Body of pancreas (tissue), 4 donors: Measurements from ENCODE around the gene MYCBP2. TPM values are rescaled to one million over a fixed set of nuclear protein-coding genes. Genes with fewer than 3 reads are reported as not detected.

Experiments used
- ATAC-seq: fragments of 150-250 bp; one replicate; pipeline ENCODE4 v1.9.1; 2016
- DNase-seq, 4 donors: peaks; one replicate each; pipeline ENCODE4 v3.0.0-alpha.2; 2019
- H3K27ac ChIP-seq, 4 donors: fragments of 200-600 bp; sonication (generic); 1 replicate in 3 of 4; 2 replicates in 1 of 4; pipeline versions ENCODE4 v1.5.1 to v1.6.1; 2016 to 2019; ENCODE audit warnings: mild to moderate bottlenecking in 1 of 4, mixed read lengths in 1 of 4, moderate library complexity in 1 of 4
- H3K27me3 ChIP-seq, 2 donors: fragments of 200-600 bp; sonication (generic); one replicate each; pipeline ENCODE4 v1.6.0; 2016; ENCODE audit warnings: mild to moderate bottlenecking in 1 of 2
- H3K36me3 ChIP-seq, 2 donors: fragments of 200-600 bp; sonication (generic); replicated peaks in 1 of 2; 2 replicates each; pipeline ENCODE4 v1.5.1; 2016; ENCODE audit warnings: low read depth in 2 of 2; ENCODE audit not compliant: insufficient read depth in 1 of 2
- H3K4me1 ChIP-seq: fragments of 200-600 bp; sonication (generic); one replicate; pipeline ENCODE4 v1.6.0; 2016
- H3K4me3 ChIP-seq, 2 donors: fragments of 200-600 bp; sonication (generic); 1 replicate in 1 of 2; 2 replicates in 1 of 2; pipeline ENCODE4 v1.5.1; 2016 to 2019
- H3K9me3 ChIP-seq, 3 donors: fragments of 200-600 bp; sonication (generic); 1 replicate in 2 of 3; 2 replicates in 1 of 3; pipeline ENCODE4 v1.5.1; 2016
- POLR2A ChIP-seq, 3 donors: fragments of 450-650 bp; IDR thresholded peaks; one replicate each; pipeline ENCODE4 v1.6.1; 2016; ENCODE audit warnings: antibody characterized with exemption in 3 of 3, mild to moderate bottlenecking in 2 of 3
- WGBS, 2 donors: methylation state at CpG; one replicate each; pipeline ENCODE4 v1.1.5; 2017; 5-methylcytosine and 5-hydroxymethylcytosine counted together
- intact Hi-C: fragments of 100-400 bp; cut with DNase I; formaldehyde crosslinking; loops from one replicate; pipeline ENCODE4 v1.15.1; 2023
- total RNA-seq, 2 donors: library from RNA; depleted of rRNA; stranded (reverse); fragments of >200 nt; gene quantifications; one replicate each; pipeline ENCODE4 v1.1.0, GENCODE V29; 2016
- TF ChIP-seq, protein P1 (sequence below), 7 experiments: fragments of 450-650 bp in 4 of 7; fragments of 200-600 bp in 3 of 7; sonication (generic) in 3 of 7; IDR thresholded peaks; one replicate each; pipeline ENCODE4 v1.5.1; 2016 to 2019; ENCODE audit warnings: antibody characterized with exemption in 7 of 7

Gene MYCBP2
- total RNA-seq, 2 donors from 2014 or later: 85.9 to 127 TPM

DNA sequence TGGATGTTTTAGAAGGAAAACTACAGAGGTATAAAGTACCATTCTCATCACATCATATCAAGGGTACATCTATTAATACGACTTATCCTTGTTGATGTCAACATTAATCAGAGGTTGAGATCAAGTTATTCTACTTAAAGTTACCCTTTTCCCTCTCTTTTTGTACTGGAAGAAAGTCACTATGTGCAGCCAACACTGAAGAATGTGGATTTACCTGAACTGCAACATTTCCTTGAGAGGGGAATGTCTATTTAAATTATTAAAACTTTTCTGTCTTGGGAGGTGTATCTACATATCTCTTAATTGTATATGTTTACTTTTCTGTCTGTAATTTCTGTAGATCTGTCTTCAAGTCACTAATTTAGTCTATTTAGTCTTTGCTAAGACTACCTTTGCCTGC, 297.5 kb downstream of the MYCBP2 start:
- peaks cover 16% of the 10 kb centered on the region for H3K4me1 ChIP-seq

DNA sequence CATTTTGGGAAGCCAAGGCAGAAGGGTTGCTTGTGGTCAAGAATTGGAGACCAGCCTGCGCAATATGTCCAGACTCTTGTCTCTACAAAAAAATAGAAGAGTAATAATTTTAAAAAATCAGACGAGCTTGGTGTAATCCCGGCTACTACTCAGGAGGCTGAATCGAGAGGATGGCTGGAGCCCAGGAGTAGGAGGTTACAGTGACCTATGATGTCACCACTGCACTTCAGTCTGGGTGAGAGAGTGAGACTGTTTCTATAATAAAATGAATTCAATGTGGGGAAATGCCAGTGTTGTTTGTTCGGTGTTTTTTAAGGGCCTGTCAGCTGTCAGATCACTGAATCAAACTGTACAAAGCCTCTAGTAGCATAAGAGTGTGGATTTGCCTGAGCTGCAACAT, 298.7 kb downstream of the MYCBP2 start:
- Histone ChIP-seq H3K9me3 (no peaks in the 10 kb centered on the region), H3K4me1 (peaks cover 29% of the 10 kb centered on the region), H3K27ac (no peak overlapping the region), H3K36me3 (no peaks in the 10 kb centered on the region), H3K4me3 (no peak overlapping the region), H3K27me3 (no peaks in the 10 kb centered on the region)
- DNase-seq (no peak), ATAC-seq (no peak)
- WGBS, 2 donors: 71% methylated on average over 5 of the region's 5 CpGs
- intact Hi-C loops: no loop called here
- TF ChIP-seq, protein P1, sequence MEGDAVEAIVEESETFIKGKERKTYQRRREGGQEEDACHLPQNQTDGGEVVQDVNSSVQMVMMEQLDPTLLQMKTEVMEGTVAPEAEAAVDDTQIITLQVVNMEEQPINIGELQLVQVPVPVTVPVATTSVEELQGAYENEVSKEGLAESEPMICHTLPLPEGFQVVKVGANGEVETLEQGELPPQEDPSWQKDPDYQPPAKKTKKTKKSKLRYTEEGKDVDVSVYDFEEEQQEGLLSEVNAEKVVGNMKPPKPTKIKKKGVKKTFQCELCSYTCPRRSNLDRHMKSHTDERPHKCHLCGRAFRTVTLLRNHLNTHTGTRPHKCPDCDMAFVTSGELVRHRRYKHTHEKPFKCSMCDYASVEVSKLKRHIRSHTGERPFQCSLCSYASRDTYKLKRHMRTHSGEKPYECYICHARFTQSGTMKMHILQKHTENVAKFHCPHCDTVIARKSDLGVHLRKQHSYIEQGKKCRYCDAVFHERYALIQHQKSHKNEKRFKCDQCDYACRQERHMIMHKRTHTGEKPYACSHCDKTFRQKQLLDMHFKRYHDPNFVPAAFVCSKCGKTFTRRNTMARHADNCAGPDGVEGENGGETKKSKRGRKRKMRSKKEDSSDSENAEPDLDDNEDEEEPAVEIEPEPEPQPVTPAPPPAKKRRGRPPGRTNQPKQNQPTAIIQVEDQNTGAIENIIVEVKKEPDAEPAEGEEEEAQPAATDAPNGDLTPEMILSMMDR (IDR thresholded peaks at IDR 0.05): no peak
- TF ChIP-seq POLR2A (IDR thresholded peaks at IDR 0.05): no peak

More for the DNA sequence above, 297.5 kb downstream of the MYCBP2 start:
- DNase-seq: no peak
- no peaks in the 10 kb centered on the region for H3K36me3 ChIP-seq
- TF ChIP-seq, protein P1 (IDR thresholded peaks at IDR 0.05): no peak
- no peak for TF ChIP-seq POLR2A (IDR thresholded peaks at IDR 0.05)
- WGBS, 2 donors: 55 to 71% methylated on average over 1 of the region's 1 CpG
- ATAC-seq: no peak
- H3K4me3 ChIP-seq: no peak overlapping the region
- no peaks in the 10 kb centered on the region for H3K9me3 ChIP-seq
- intact Hi-C loops: no loop called here
- H3K27me3 ChIP-seq: no peaks in the 10 kb centered on the region
- H3K27ac ChIP-seq: no peak overlapping the region

GRCh38 chr13:77026861-77027621, 299.9 kb downstream of the MYCBP2 start, which contains the start of gene FBXL3:
FBXL3 (minus strand) TSS chr13:77027159; CDS start chr13:77021860, 5,299 bp downstream.
- WGBS, 2 donors: 1% methylated on average over 17 to 69 of the region's 74 CpGs
- intact Hi-C loops: no loop called here

GRCh38 chr13:77026255-77026860, 300.5 kb downstream of the MYCBP2 start:
- Histone ChIP-seq H3K4me3 (peak overlapping the region; percentile 61 to 67), H3K9me3 (no peaks in the 10 kb centered on the region), H3K27ac (peak overlapping the region; percentile 96 to 99 (median 98)), H3K36me3 (no peaks in the 10 kb centered on the region), H3K27me3 (no peaks in the 10 kb centered on the region), H3K4me1 (peaks cover 47% of the 10 kb centered on the region)
- no peak for TF ChIP-seq POLR2A (IDR thresholded peaks at IDR 0.05)
- TF ChIP-seq, protein P1 (IDR thresholded peaks at IDR 0.05): no peak
- DNase-seq: peak; percentile 87 to 92 (median 89)
- peak; percentile 80 for ATAC-seq
- WGBS, 2 donors: 0 to 1% methylated on average over 9 to 25 of the region's 62 CpGs
- intact Hi-C loops: no loop called here

More at GRCh38 chr13:77026861-77027621, 299.9 kb downstream of the MYCBP2 start, which contains the start of gene FBXL3:
- Histone ChIP-seq H3K27ac (peak within 1 kb of the TSS; percentile 96 to 99 (median 98)), H3K27me3 (no peaks in the 10 kb centered on the region), H3K4me3 (peak within 1 kb of the TSS; percentile 61 to 67), H3K36me3 (no peaks in the 10 kb centered on the region), H3K4me1 (peaks cover 40% of the 10 kb centered on the region), H3K9me3 (no peaks in the 10 kb centered on the region)
- peak; percentile 82 to 87 (median 83) for DNase-seq
- peak; percentile 92 for ATAC-seq
- TF ChIP-seq, protein P1 (IDR thresholded peaks at IDR 0.05): peak in 1 of 7 experiments; percentile 2
- TF ChIP-seq POLR2A (IDR thresholded peaks at IDR 0.05): peak; percentile 74 to 85 (median 77)
